AG10803 (cell line): ENCODE results near the gene FGF19.
"Not testable (repeated sequence)": the region's sequence is repeated elsewhere in the genome, so short reads cannot be mapped to it uniquely, and the experiment has no call there.

Experiments
- DNase-seq: peaks from one replicate; pipeline ENCODE4 v3.0.0; 2010; ENCODE audit warnings: low read depth
- H3K4me3 ChIP-seq: 2 replicates; pipeline ENCODE4 v1.5.1; 2011; ENCODE audit warnings: mild to moderate bottlenecking, low read length, control low read depth
- CTCF ChIP-seq: conservative IDR thresholded peaks from 2 replicates; pipeline ENCODE4 v1.5.1; 2011; ENCODE audit warnings: mild to moderate bottlenecking, low read length, control low read depth, inconsistent platforms

Gene FGF19

GRCh38 chr11:69696749-69697468, 6.9 kb downstream of the FGF19 start:
- no peak overlapping the region for H3K4me3 ChIP-seq
- no peak for TF ChIP-seq CTCF
- no peak for DNase-seq

GRCh38 chr11:69695995-69696394, 7.8 kb downstream of the FGF19 start:
- not testable (repeated sequence) for DNase-seq

GRCh38 chr11:69695581-69695980, 8.2 kb downstream of the FGF19 start:
- no peak for TF ChIP-seq CTCF
- H3K4me3 ChIP-seq: no peak overlapping the region
- no peak for DNase-seq

More at GRCh38 chr11:69695995-69696394, 7.8 kb downstream of the FGF19 start:
- H3K4me3 ChIP-seq: not testable (repeated sequence)

GRCh38 chr11:69694781-69695180, 9.0 kb downstream of the FGF19 start:
- no peak for DNase-seq
- TF ChIP-seq CTCF: no peak

GRCh38 chr11:69692422-69692821, 11.4 kb downstream of the FGF19 start:
- H3K4me3 ChIP-seq: no peak overlapping the region
- TF ChIP-seq CTCF: no peak
- DNase-seq: no peak

More at GRCh38 chr11:69694781-69695180, 9.0 kb downstream of the FGF19 start:
- no peak overlapping the region for H3K4me3 ChIP-seq

GRCh38 chr11:69691463-69691862, 12.4 kb downstream of the FGF19 start:
- H3K4me3 ChIP-seq: no peak overlapping the region
- DNase-seq: peak; percentile 48
- TF ChIP-seq CTCF: no peak

- H3K4me3 ChIP-seq: no peak overlapping the region
- no peak for TF ChIP-seq CTCF
- DNase-seq: no peak
These were observed 14.1 kb downstream of the FGF19 start for GRCh38 chr11:69689484-69690319.

GRCh38 chr11:69687969-69688771, 15.7 kb downstream of the FGF19 start:
- H3K4me3 ChIP-seq, DNase-seq: not testable (repeated sequence)
